ENCODE results near the gene ADAM21. TPM values are rescaled to one million over a fixed set of nuclear protein-coding genes. Genes with fewer than 3 reads are reported as not detected.
"Not testable (repeated sequence)": the region's sequence is repeated elsewhere in the genome, so short reads cannot be mapped to it uniquely, and the experiment has no call there.

ADAM21 gene
- total RNA-seq, 1 experiment from 2014 or later: not detected

DNA sequence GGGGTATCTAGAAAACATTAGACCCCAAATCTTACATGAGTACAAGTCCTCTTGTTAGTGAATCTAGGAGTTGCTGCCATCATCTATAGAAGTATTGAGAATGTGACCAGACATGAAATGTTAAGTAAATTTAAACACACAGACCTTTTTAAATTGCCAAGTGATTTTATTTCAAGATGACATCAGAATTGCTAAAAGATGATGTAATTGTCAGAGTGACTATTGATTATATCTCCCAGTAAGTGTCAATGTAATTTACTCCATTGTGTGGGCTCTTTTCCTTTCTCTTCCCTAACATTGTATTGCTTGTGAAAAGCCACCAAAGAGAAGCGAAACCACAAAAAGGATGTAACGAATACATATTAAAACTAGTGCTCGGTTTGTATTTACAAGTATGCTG is 16.8 kb downstream of the ADAM21 start:
- no peaks in the 10 kb centered on the region for H3K9me3 ChIP-seq (ENCODE audit: control insufficient read depth, low read depth, low read length)
- H4K8ac ChIP-seq (replicated peaks; ENCODE audit: insufficient read length, low read depth, low read length): no peak overlapping the region
- no peak overlapping the region for H3K27ac ChIP-seq (ENCODE audit: insufficient read length, low read depth, low read length)
- no peak overlapping the region for H3K27ac Mint-ChIP-seq
- peaks cover 2 to 13% (median 5%) of the 10 kb centered on the region in 3 experiments; a peak in 4 of 7 replicates for H3K36me3 Mint-ChIP-seq (ENCODE audit: insufficient read depth in 1 of 3, low read depth in 3 of 3)
- no peak overlapping the region for H2AFZ ChIP-seq (ENCODE audit: low read length)
- H2BK12ac ChIP-seq (ENCODE audit: insufficient read length, low read depth, low read length): no peak overlapping the region
- H2BK120ac ChIP-seq (ENCODE audit: low read depth, low read length, poor library complexity, severe bottlenecking): no peak overlapping the region
- no CpG with 5 or more reads among the region's 3 CpGs for WGBS (ENCODE audit: extremely low coverage, insufficient read length, low lambda C conversion rate)
- no peak overlapping the region for H3K23ac ChIP-seq (ENCODE audit: insufficient read length, low read depth, low read length)
- no peak overlapping the region for H4K5ac ChIP-seq (ENCODE audit: insufficient read length, low read depth, low read length)
- no peak overlapping the region for H3K9ac ChIP-seq (ENCODE audit: extremely low read depth, insufficient read length, low read length)
- no peaks in the 10 kb centered on the region for H3K79me1 ChIP-seq (ENCODE audit: insufficient read depth, low read depth, low read length, poor library complexity, severe bottlenecking)
- H3K9me3 Mint-ChIP-seq: peaks cover 0 to 9% of the 10 kb centered on the region in 2 experiments; a peak in 3 of 5 replicates
- no peak overlapping the region for H3K4ac ChIP-seq (ENCODE audit: low read depth, low read length)
- H3K27me3 Mint-ChIP-seq (ENCODE audit: low read depth): no peaks in the 10 kb centered on the region
- no peak overlapping the region for H2AK5ac ChIP-seq (ENCODE audit: insufficient read length, low read length)
- no peak overlapping the region for H2BK20ac ChIP-seq (ENCODE audit: low read depth, low read length, poor library complexity, severe bottlenecking)
- no peaks in the 10 kb centered on the region for H3K27me3 ChIP-seq (ENCODE audit: insufficient read depth, low read length)
- no peaks in the 10 kb centered on the region for H3K79me2 ChIP-seq (ENCODE audit: insufficient read depth, low read length)
- H3T11ph ChIP-seq (ENCODE audit: low read length): no peak overlapping the region
- DNase-seq: no peak
- no peaks in the 10 kb centered on the region for H4K20me1 ChIP-seq (ENCODE audit: control insufficient read depth, insufficient read depth, insufficient read length)
- H4K91ac ChIP-seq (ENCODE audit: insufficient read length, low read depth, low read length): no peak overlapping the region
- no peak overlapping the region for H3K56ac ChIP-seq (ENCODE audit: insufficient read length, low read depth, low read length)
- no peak overlapping the region for H3K4me2 ChIP-seq (ENCODE audit: insufficient read depth, insufficient read length, low read length)
- TF ChIP-seq, protein P1, sequence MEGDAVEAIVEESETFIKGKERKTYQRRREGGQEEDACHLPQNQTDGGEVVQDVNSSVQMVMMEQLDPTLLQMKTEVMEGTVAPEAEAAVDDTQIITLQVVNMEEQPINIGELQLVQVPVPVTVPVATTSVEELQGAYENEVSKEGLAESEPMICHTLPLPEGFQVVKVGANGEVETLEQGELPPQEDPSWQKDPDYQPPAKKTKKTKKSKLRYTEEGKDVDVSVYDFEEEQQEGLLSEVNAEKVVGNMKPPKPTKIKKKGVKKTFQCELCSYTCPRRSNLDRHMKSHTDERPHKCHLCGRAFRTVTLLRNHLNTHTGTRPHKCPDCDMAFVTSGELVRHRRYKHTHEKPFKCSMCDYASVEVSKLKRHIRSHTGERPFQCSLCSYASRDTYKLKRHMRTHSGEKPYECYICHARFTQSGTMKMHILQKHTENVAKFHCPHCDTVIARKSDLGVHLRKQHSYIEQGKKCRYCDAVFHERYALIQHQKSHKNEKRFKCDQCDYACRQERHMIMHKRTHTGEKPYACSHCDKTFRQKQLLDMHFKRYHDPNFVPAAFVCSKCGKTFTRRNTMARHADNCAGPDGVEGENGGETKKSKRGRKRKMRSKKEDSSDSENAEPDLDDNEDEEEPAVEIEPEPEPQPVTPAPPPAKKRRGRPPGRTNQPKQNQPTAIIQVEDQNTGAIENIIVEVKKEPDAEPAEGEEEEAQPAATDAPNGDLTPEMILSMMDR (conservative IDR thresholded peaks at IDR 0.05): no peak
- no peak overlapping the region for H2BK5ac ChIP-seq (ENCODE audit: insufficient read length, low read length)
- H3K18ac ChIP-seq (ENCODE audit: insufficient read length, low read depth, low read length): no peak overlapping the region
- peaks cover 25 to 31% of the 10 kb centered on the region in 2 experiments for H3K4me1 Mint-ChIP-seq
- no peak overlapping the region for H2BK15ac ChIP-seq (ENCODE audit: low read depth, low read length)
- no peak overlapping the region for H3K14ac ChIP-seq (ENCODE audit: insufficient read depth, low read length)
- H3K23me2 ChIP-seq (ENCODE audit: insufficient read length, low read depth, low read length, poor library complexity, severe bottlenecking): no peaks in the 10 kb centered on the region
- no peak overlapping the region for H3K4me3 Mint-ChIP-seq
- H3K4me1 ChIP-seq (ENCODE audit: insufficient read depth, low read length): peaks cover 3% of the 10 kb centered on the region; the same call in 1 of the 2 replicates

DNA sequence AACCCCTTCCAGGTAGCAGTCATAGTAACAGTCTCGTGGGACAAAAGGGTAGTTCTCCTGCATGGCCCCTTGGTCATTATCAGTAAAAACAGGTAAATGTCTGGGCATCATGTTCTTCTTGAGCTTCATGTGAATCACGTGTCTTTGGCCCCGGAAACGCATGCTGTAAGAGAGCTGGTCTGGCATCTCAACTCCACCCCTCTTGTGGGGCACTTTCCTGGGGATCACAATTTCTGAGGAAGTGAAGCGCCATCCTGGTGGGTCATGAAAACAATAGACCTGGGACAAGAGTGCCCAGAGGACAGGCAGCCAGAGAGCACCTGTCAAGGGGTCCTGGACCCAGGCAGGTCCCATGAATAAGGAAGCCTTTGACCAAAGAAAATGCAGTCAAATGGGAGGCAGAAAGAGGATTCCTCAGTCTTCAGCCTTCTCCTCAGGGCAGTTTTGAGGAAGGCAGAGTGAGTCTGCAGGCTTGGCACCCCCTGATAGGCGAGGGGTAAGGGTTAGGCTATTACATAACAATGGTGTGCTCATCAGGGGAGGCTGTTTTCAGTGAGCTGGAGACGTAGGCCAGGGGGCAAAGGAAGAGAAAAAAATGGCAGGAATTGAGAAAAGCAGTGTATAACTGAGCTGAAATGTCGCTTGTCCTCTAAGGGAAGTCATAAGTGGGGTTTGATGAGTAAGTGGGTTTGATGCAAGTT is 19.0 kb downstream of the ADAM21 start:
- H2BK15ac ChIP-seq (ENCODE audit: low read depth, low read length); H3T11ph ChIP-seq (ENCODE audit: low read length); H3K79me1 ChIP-seq (ENCODE audit: insufficient read depth, low read depth, low read length, poor library complexity, severe bottlenecking); H3K4me1 ChIP-seq (ENCODE audit: insufficient read depth, low read length); H4K91ac ChIP-seq (ENCODE audit: insufficient read length, low read depth, low read length); H3K9ac ChIP-seq (ENCODE audit: extremely low read depth, insufficient read length, low read length); H3K79me2 ChIP-seq (ENCODE audit: insufficient read depth, low read length); H3K23ac ChIP-seq (ENCODE audit: insufficient read length, low read depth, low read length); H2AK5ac ChIP-seq (ENCODE audit: insufficient read length, low read length); H3K23me2 ChIP-seq (ENCODE audit: insufficient read length, low read depth, low read length, poor library complexity, severe bottlenecking); H3K9me3 ChIP-seq (ENCODE audit: control insufficient read depth, low read depth, low read length); H4K5ac ChIP-seq (ENCODE audit: insufficient read length, low read depth, low read length); H3K18ac ChIP-seq (ENCODE audit: insufficient read length, low read depth, low read length); H3K4me2 ChIP-seq (ENCODE audit: insufficient read depth, insufficient read length, low read length); H3K27me3 Mint-ChIP-seq (ENCODE audit: low read depth); H2BK5ac ChIP-seq (ENCODE audit: insufficient read length, low read length); H2BK12ac ChIP-seq (ENCODE audit: insufficient read length, low read depth, low read length); H2BK120ac ChIP-seq (ENCODE audit: low read depth, low read length, poor library complexity, severe bottlenecking); H2AFZ ChIP-seq (ENCODE audit: low read length); H2BK20ac ChIP-seq (ENCODE audit: low read depth, low read length, poor library complexity, severe bottlenecking); H3K56ac ChIP-seq (ENCODE audit: insufficient read length, low read depth, low read length); H4K8ac ChIP-seq (replicated peaks; ENCODE audit: insufficient read length, low read depth, low read length); H4K20me1 ChIP-seq (ENCODE audit: control insufficient read depth, insufficient read depth, insufficient read length); H3K4ac ChIP-seq (ENCODE audit: low read depth, low read length); H3K27me3 ChIP-seq (ENCODE audit: insufficient read depth, low read length): not testable (repeated sequence)
- peaks cover 4 to 13% of the 10 kb centered on the region in 2 experiments; a peak in 3 of 5 replicates for H3K9me3 Mint-ChIP-seq
- H3K27ac ChIP-seq (ENCODE audit: insufficient read length, low read depth, low read length): peak overlapping the region; percentile 23
- WGBS (ENCODE audit: extremely low coverage, insufficient read length, low lambda C conversion rate): no CpG with 5 or more reads among the region's 8 CpGs
- DNase-seq: peak; percentile 42
- peaks cover 2 to 13% (median 8%) of the 10 kb centered on the region in 3 experiments; a peak in 5 of 7 replicates for H3K36me3 Mint-ChIP-seq (ENCODE audit: insufficient read depth in 1 of 3, low read depth in 3 of 3)
- peak overlapping the region in 1 of 2 experiments; percentile 33; a peak in 2 of 5 replicates for H3K4me3 Mint-ChIP-seq
- 0 out of 2 replicates have a peak overlapping the region, but pooled peaks have one; percentile 40 for H3K14ac ChIP-seq (ENCODE audit: insufficient read depth, low read length)
- H3K27ac Mint-ChIP-seq: peak overlapping the region; percentile 90 to 97 (median 90)
- peaks cover 25 to 35% of the 10 kb centered on the region in 2 experiments for H3K4me1 Mint-ChIP-seq
